IPS DF 4.7 (cell line): ENCODE results near the gene BHLHA15.

Source experiments
- DNase-seq: peaks from one replicate; pipeline ENCODE4 v3.0.0-alpha.2; 2013; ENCODE audit warnings: low spot score; ENCODE audit errors: extremely low read depth

The BHLHA15 gene

GRCh38 chr7:98186452-98187137 is 24.6 kb upstream of the BHLHA15 start:
- no peak for DNase-seq

GRCh38 chr7:98187138-98187502 is 24.1 kb upstream of the BHLHA15 start:
- no peak for DNase-seq

- DNase-seq = no peak
Observed at GRCh38 chr7:98189559-98189958, 21.7 kb upstream of the BHLHA15 start.

GRCh38 chr7:98191668-98192431 is 19.4 kb upstream of the BHLHA15 start:
- no peak for DNase-seq

- no peak for DNase-seq
Observed at GRCh38 chr7:98192781-98193457, 18.3 kb upstream of the BHLHA15 start.

GRCh38 chr7:98193474-98194180 is 17.6 kb upstream of the BHLHA15 start:
- no peak for DNase-seq

GRCh38 chr7:98194186-98194585 is 17.1 kb upstream of the BHLHA15 start:
- no peak for DNase-seq

- DNase-seq = no peak
Observed at GRCh38 chr7:98194672-98195457, 16.4 kb upstream of the BHLHA15 start.

GRCh38 chr7:98196706-98197605 is 14.3 kb upstream of the BHLHA15 start:
- DNase-seq = no peak

- no peak for DNase-seq
Observed at GRCh38 chr7:98199131-98199530, 12.1 kb upstream of the BHLHA15 start.

- DNase-seq = no peak
Observed at GRCh38 chr7:98200364-98200763, 10.9 kb upstream of the BHLHA15 start.

- DNase-seq = no peak
Observed at GRCh38 chr7:98202367-98203195, 8.7 kb upstream of the BHLHA15 start.

- no peak for DNase-seq
Observed at GRCh38 chr7:98203261-98203963, 7.8 kb upstream of the BHLHA15 start.

- DNase-seq = no peak
Observed at GRCh38 chr7:98203964-98204605, 7.2 kb upstream of the BHLHA15 start.

GRCh38 chr7:98204670-98205069 is 6.6 kb upstream of the BHLHA15 start:
- DNase-seq = no peak

- DNase-seq = no peak
Observed at GRCh38 chr7:98205162-98205845, 5.9 kb upstream of the BHLHA15 start.
